ENCODE measurements around the gene PHF20.
"Not testable (repeated sequence)": the region's sequence is repeated elsewhere in the genome, so short reads cannot be mapped to it uniquely, and the experiment has no call there.

The PHF20 gene

DNA sequence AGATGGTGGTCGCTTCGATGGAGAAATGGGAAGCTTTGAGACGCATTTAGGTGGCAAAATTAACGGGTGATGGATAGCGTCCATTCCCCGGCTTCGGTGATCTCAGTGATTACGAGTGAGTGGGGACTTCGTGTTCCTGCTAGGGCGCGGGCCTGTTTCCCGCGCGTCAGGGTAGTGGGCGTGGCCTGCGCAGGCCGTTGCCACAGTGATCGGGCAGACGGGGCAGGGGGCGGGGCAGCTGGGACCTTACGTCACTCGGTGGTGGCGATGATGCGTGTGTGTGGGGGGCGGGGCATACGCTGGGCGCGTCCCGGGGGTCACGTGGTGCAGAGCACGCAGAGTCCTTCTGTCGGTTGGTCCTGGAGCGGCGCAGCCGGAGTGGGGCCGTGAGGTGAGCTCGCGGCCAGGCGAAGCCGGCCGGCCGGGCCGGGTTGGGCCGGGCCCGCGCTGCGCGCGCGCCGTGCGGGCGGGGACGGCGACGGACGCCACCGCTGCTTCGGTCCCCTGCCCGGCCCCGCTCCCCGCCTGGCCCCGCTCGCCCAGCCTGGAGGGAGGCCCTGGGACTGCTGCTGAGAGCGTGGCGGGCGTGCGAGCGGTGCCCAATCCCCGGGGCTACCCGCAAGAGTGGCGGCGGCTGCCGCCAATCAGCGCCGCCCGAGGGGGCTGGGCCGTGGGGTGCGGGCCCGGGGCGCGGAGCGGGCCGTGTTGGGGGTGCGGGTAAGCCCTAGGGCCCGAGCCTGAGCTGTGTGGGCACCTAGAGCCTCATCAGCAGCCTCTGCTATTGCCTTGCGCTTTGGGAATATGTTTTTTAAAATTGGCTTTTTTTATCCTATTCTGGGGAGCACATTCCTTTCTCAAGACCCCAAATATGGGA lies at the start of gene PHF20:
Gene PHF20 (plus strand): TSS at position 327 of the 874 bp plus-strand sequence. CDS start 29,508 bp downstream, outside the sequence.
- peak; percentile 90 to 92 for DNase-seq (ENCODE audit: low read depth in 2 of 2)

GRCh38 chr20:35723275-35723639 lies 48.6 kb upstream of the PHF20 start:
- DNase-seq (ENCODE audit: low read depth in 2 of 2): not testable (repeated sequence)

GRCh38 chr20:35723652-35724320 lies 48.0 kb upstream of the PHF20 start:
- not testable (repeated sequence) for DNase-seq (ENCODE audit: low read depth in 2 of 2)

DNA sequence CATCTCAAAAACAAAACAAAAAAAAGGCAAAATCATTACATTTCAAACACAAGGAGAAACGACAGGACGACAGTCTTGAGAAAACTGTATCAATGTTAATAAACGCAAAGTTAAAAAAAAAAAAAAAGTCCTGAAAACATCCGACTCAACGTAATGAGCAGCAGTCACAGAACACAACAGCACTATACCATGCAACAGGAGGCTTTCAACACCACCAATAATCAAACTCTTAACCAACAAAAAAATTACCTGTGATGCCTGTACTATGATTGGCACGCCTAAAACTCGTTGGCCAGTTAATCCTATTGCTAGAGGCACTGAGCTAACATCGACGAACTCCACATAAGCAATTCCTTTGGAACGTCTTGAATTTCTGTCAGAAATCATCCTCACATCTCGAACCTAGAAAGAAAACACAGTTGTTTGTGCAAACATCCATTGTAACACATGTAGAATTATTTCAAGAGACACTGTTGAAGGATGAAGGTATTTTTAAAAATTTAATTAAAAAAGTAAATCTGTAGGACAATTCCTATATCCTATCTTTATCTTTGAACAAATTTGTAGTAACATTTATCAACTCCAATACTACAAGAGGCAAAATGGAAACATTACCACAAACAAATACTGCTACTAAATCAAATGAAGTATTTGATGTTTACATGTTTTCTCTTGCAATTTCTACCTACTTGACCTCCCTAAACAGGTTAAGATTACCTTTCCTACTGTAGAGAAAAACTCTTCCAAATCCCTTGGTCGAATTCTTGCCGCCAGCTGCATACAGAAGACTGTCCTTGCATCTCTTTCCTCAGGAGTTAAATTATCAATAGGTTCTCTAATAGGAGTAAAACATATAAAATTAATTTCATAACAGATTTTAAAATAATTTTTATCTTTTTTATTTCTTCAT lies 47.2 kb upstream of the PHF20 start:
- no peak for DNase-seq (ENCODE audit: low read depth in 2 of 2)

- no peak for DNase-seq (ENCODE audit: low read depth in 2 of 2)
Observed at GRCh38 chr20:35726842-35727711, 44.7 kb upstream of the PHF20 start.

- DNase-seq (ENCODE audit: low read depth in 2 of 2): no peak
Observed at GRCh38 chr20:35729283-35729807, 42.5 kb upstream of the PHF20 start.

GRCh38 chr20:35729836-35730582 lies 41.8 kb upstream of the PHF20 start:
- DNase-seq (ENCODE audit: low read depth in 2 of 2): no peak

DNA sequence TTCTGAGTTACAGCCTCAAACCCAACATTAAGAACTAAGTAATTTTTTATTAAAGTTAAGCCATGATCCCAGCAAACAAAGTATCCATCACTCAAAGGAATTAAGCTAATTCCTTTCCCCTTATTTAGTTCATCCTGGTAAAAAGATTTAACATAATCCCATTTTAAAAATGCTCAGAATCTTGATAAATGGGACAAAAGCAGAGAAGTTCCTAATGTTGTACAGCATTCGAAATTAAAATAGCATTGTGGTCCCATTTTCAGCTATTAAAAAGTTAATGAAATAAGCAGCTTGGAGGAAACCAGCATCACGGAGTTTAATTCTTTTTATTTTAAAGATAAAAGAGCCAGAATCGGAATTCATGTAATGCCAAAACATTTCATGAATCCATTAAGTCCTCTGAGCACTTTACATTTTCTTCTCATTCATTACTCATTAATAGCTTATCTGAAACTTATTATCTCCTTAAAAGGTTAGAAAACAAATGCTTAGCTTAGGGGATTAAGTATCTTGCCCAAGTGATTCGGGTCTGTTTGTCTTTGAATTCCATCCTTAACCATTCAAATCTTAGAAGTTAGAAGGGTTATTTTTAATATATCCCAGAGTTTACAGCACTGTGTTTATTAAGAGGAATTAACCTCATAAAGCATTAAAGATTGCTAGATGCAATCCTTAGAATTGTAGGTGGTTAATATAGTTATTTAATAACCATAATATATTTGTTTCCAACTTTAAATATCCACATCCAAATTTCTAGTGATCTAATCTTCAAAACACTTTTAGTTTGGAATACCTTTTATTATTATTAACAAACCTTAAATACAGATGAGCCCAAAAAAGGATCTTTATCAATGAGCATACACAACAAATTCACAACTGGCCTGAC lies 41.0 kb upstream of the PHF20 start:
- no peak for DNase-seq (ENCODE audit: low read depth in 2 of 2)

DNA sequence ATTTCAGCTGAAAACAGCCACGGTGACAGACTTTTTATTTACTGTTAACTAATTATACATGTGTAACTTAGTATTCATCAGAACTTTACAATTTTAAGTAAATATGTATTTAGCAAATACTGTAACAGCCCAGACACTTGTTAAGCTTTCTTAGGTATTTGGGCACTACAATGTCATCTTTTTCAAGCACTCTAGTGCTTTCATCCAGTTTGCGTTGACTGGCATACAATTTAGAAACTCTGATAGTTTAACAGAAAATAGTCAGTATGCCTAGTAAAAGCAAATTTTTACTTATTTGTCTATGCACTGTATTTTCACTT lies 40.4 kb upstream of the PHF20 start:
- DNase-seq (ENCODE audit: low read depth in 2 of 2): no peak

GRCh38 chr20:35731862-35732643 lies 39.8 kb upstream of the PHF20 start:
- no peak for DNase-seq (ENCODE audit: low read depth in 2 of 2)

- no peak for DNase-seq (ENCODE audit: low read depth in 2 of 2)
Observed at GRCh38 chr20:35732644-35732982, 39.2 kb upstream of the PHF20 start.

- DNase-seq (ENCODE audit: low read depth in 2 of 2): no peak
Observed at GRCh38 chr20:35734374-35734773, 37.4 kb upstream of the PHF20 start.

DNA sequence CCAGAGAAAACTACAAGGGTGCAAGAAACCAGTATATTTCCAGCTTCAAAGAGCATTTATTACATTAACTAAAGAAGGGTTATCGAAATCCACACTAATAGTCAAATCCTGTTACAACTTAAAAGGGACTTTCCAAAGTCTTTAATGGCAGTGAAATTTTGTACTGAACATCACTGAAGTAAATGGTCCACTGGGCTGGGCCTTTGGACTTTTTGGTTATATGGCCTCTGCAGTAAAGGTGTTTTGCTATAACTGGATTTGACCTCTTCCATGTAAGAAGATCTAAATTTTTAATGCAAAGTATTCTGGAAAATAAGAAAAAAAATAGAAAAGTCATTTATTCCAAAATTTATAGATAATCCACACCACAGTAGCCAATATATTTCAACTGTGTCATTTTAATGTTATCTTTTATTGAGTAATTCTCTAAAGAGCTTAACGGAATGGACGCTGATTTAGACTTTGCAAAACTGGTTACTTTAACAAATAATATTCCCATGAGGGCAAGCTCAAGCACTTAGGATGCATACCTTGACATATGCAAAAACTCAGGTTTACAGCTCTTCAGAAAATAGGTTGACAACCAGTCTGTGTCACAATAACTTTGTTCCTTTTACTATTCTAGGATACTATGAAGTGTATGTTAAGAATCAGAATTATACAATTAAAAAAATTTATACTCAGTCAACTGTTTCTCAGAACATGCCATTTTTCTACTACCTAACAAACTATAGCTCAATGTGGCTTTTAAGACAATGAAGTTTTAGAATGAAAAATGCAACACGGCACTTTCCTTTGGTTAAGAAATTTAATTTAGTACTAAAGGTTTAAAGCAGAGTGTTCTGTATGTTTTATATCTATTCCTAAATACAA lies 36.8 kb upstream of the PHF20 start:
- DNase-seq (ENCODE audit: low read depth in 2 of 2): no peak

GRCh38 chr20:35735826-35736470 lies 35.9 kb upstream of the PHF20 start:
- DNase-seq (ENCODE audit: low read depth in 2 of 2): no peak

GRCh38 chr20:35737865-35738333 lies 33.9 kb upstream of the PHF20 start:
- no peak for DNase-seq (ENCODE audit: low read depth in 2 of 2)

DNA sequence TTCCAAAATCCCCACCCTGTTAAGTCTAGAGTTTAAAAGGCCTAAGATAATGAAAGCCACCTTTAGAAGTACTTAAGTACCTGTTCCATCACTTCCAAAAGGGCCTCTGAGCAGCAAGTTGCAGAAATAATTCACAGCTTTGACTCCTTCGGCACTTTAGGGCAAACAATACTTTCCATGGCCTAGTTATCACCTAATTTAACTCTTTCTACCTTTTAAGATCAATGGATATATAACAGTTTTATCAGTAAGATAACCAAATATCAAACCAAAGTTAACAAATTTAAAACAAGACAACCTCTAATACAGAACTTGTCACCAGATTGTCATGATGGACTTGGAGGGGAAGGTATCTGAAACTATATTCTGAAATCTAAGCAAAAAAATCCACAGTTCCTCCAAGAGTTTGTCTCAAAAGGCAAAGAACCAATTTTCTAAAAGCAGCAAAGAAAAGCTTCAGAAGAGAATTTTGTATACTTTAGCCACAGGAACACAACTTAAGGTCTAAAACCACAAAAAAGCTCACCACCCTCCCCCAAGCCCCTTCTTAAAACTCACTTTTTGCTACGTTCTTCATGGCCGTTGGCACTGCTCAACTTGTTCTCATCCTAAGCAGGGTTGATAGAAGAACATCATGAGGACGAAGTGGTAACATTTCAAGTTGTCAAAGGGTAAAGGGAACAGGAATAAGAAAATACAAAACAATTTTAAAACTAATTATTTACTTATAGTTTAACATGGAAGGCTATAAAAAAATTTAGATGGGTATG lies 33.2 kb upstream of the PHF20 start:
- DNase-seq (ENCODE audit: low read depth in 2 of 2): no peak

All from fibroblast of skin of left quadriceps (primary cell).